K562 (cell line): ENCODE data around the gene RAB3GAP1.

Source experiments
- ARID2 ChIP-seq: fragments of 450-650 bp; IDR thresholded peaks from 2 replicates; pipeline ENCODE4 v1.6.1; 2017; ENCODE audit warnings: antibody characterized with exemption, mild to moderate bottlenecking
- FOXA1 ChIP-seq: fragments of 450-650 bp; IDR thresholded peaks from 2 replicates; pipeline ENCODE4 v1.6.1; 2016; ENCODE audit warnings: mild to moderate bottlenecking, borderline replicate concordance
- HDGF ChIP-seq: fragments of 450-650 bp; IDR thresholded peaks from 2 replicates; pipeline ENCODE4 v1.6.1; 2016
- KDM4B ChIP-seq, 2 experiments: fragments of 450-650 bp in 1 of 2; sonication (generic) in 1 of 2; IDR thresholded peaks; 2 replicates each; pipeline ENCODE4 v1.6.1; 2016 to 2017; ENCODE audit warnings: borderline replicate concordance in 2 of 2, antibody characterized with exemption in 1 of 2, low read depth in 1 of 2, mild to moderate bottlenecking in 1 of 2
- ZNF384 ChIP-seq: IDR thresholded peaks from 2 replicates; pipeline ENCODE4 v1.6.1; 2012; ENCODE audit warnings: low read depth, low read length, improper control_type of control experiment
- TF ChIP-seq, protein P1 (sequence below): sonication (generic); formaldehyde crosslinking; IDR thresholded peaks from 2 replicates; pipeline ENCODE4 v1.8.1; 2022; ENCODE audit warnings: missing genetic modification reagents
- TF ChIP-seq, protein P2 (sequence below): sonication (generic); formaldehyde crosslinking; IDR thresholded peaks from 2 replicates; pipeline ENCODE4 v1.8.0; 2022; ENCODE audit warnings: mild to moderate bottlenecking, missing genetic modification reagents
- TF ChIP-seq, protein P3 (sequence below): sonication (generic); formaldehyde crosslinking; IDR thresholded peaks from 2 replicates; pipeline ENCODE4 v1.8.0; 2022; ENCODE audit warnings: mild to moderate bottlenecking, missing genetic modification reagents, borderline replicate concordance
- TF ChIP-seq, protein P4 (sequence below): sonication (generic); formaldehyde crosslinking; IDR thresholded peaks from 2 replicates; pipeline ENCODE4 v1.8.0; 2022; ENCODE audit warnings: missing genetic modification reagents, mild to moderate bottlenecking, borderline replicate concordance

DNA sequence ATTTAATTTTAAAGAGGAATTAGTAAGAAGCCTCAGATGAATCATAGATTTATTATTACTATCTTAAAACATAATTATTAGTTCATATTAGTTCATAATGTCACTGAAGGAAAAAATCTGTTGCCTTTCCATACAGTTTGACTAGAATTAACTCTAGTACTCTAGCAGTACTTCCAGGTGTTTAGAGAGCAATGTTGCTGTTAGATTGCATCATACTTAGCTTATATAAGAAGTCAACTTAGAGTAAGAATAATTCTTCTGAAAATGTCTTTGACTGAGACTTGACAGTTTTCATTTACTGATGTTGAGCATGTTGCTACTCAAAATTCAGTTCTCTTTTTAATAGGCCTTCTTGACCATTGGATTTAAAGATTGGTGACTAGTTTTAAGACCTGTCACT is 4.7 kb downstream of the RAB3GAP1 start:
- TF ChIP-seq HDGF, result no peak
- TF ChIP-seq, protein P1, sequence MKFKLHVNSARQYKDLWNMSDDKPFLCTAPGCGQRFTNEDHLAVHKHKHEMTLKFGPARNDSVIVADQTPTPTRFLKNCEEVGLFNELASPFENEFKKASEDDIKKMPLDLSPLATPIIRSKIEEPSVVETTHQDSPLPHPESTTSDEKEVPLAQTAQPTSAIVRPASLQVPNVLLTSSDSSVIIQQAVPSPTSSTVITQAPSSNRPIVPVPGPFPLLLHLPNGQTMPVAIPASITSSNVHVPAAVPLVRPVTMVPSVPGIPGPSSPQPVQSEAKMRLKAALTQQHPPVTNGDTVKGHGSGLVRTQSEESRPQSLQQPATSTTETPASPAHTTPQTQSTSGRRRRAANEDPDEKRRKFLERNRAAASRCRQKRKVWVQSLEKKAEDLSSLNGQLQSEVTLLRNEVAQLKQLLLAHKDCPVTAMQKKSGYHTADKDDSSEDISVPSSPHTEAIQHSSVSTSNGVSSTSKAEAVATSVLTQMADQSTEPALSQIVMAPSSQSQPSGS (CRISPR knock-in tag), result no peak
- TF ChIP-seq, protein P2, sequence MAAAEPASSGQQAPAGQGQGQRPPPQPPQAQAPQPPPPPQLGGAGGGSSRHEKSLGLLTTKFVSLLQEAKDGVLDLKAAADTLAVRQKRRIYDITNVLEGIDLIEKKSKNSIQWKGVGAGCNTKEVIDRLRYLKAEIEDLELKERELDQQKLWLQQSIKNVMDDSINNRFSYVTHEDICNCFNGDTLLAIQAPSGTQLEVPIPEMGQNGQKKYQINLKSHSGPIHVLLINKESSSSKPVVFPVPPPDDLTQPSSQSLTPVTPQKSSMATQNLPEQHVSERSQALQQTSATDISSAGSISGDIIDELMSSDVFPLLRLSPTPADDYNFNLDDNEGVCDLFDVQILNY (CRISPR knock-in tag), result no peak
- TF ChIP-seq ZNF384, result no peak
- TF ChIP-seq, protein P3, sequence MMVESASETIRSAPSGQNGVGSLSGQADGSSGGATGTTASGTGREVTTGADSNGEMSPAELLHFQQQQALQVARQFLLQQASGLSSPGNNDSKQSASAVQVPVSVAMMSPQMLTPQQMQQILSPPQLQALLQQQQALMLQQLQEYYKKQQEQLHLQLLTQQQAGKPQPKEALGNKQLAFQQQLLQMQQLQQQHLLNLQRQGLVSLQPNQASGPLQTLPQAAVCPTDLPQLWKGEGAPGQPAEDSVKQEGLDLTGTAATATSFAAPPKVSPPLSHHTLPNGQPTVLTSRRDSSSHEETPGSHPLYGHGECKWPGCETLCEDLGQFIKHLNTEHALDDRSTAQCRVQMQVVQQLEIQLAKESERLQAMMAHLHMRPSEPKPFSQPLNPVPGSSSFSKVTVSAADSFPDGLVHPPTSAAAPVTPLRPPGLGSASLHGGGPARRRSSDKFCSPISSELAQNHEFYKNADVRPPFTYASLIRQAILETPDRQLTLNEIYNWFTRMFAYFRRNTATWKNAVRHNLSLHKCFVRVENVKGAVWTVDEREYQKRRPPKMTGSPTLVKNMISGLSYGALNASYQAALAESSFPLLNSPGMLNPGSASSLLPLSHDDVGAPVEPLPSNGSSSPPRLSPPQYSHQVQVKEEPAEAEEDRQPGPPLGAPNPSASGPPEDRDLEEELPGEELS, result no peak
- TF ChIP-seq KDM4B (IDR thresholded peaks at IDR 0.05; ENCODE audit: borderline replicate concordance in 2 of 2, low read depth in 1 of 2), result no peak
- no peak for TF ChIP-seq FOXA1
- TF ChIP-seq ARID2, result no peak
- TF ChIP-seq, protein P4, sequence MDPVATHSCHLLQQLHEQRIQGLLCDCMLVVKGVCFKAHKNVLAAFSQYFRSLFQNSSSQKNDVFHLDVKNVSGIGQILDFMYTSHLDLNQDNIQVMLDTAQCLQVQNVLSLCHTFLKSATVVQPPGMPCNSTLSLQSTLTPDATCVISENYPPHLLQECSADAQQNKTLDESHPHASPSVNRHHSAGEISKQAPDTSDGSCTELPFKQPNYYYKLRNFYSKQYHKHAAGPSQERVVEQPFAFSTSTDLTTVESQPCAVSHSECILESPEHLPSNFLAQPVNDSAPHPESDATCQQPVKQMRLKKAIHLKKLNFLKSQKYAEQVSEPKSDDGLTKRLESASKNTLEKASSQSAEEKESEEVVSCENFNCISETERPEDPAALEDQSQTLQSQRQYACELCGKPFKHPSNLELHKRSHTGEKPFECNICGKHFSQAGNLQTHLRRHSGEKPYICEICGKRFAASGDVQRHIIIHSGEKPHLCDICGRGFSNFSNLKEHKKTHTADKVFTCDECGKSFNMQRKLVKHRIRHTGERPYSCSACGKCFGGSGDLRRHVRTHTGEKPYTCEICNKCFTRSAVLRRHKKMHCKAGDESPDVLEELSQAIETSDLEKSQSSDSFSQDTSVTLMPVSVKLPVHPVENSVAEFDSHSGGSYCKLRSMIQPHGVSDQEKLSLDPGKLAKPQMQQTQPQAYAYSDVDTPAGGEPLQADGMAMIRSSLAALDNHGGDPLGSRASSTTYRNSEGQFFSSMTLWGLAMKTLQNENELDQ (CRISPR knock-in tag), result no peak
